H1 (cell line): ENCODE measurements around the gene CACNA1G. TPM values are rescaled to one million over a fixed set of nuclear protein-coding genes. Genes with fewer than 3 reads are reported as not detected.

Source experiments
- ASH2L ChIP-seq: fragments of 200-600, 300-600 bp; sonication (generic); IDR thresholded peaks from one replicate; pipeline ENCODE4 v1.7.1; 2017; ENCODE audit warnings: low read length
- EGR1 ChIP-seq: IDR thresholded peaks from 2 replicates; pipeline ENCODE4 v1.6.1; 2011; ENCODE audit warnings: low read depth, low read length, borderline replicate concordance
- HDAC2 ChIP-seq, 2 experiments: fragments of 300-600 bp in 1 of 2; sonication (generic) in 1 of 2; IDR thresholded peaks; 2 replicates each; pipeline ENCODE4 v1.6.1; 2011 to 2012; ENCODE audit warnings: low read depth in 2 of 2, low read length in 2 of 2, mild to moderate bottlenecking in 2 of 2, moderate library complexity in 2 of 2, borderline replicate concordance in 1 of 2, inconsistent platforms in 1 of 2
- NRF1 ChIP-seq: IDR thresholded peaks from 2 replicates; pipeline ENCODE4 v1.6.1; 2011; ENCODE audit warnings: mild to moderate bottlenecking, low read depth, low read length, improper control_type of control experiment
- RNF2 ChIP-seq: fragments of 200-900, 300-1000 bp; sonication (generic); IDR thresholded peaks from 2 replicates; pipeline ENCODE4 v1.7.1; 2016; ENCODE audit warnings: borderline replicate concordance, low read depth, mild to moderate bottlenecking, antibody characterized with exemption, low read length; ENCODE audit not compliant: poor library complexity, severe bottlenecking; ENCODE audit errors: missing control alignments
- SIN3A ChIP-seq, 2 experiments: IDR thresholded peaks in 1 of 2; conservative IDR thresholded peaks in 1 of 2; 2 replicates each; pipeline ENCODE4 v1.6.1; 2011 to 2012; ENCODE audit warnings: low read length in 2 of 2, improper control_type of control experiment in 1 of 2, low read depth in 1 of 2, mild to moderate bottlenecking in 1 of 2
- SP1 ChIP-seq: IDR thresholded peaks from 2 replicates; pipeline ENCODE4 v1.6.1; 2011; ENCODE audit warnings: low read depth, low read length
- TBP ChIP-seq: IDR thresholded peaks from 2 replicates; pipeline ENCODE4 v1.6.1; 2011; ENCODE audit warnings: low read depth, low read length, improper control_type of control experiment
- polyA plus RNA-seq, 7 experiments: library from polyadenylated mRNA; depleted of rRNA in 3 of 7; stranded (reverse) in 5 of 7; unstranded in 2 of 7; fragments of >200 nt in 5 of 7; fragments of 200-250 nt in 2 of 7; gene quantifications; 1 replicate in 5 of 7; 2 replicates in 1 of 7; 4 replicates in 1 of 7; pipeline versions ENCODE4 v1.2.1 to v1.2.3, GENCODE V29; 2011 to 2013; ENCODE audit warnings: missing spikeins in 2 of 7, mixed read lengths in 2 of 7
- total RNA-seq: library from RNA; stranded (reverse); fragmentation: NEBNext Ultra II Directional; extraction: Animal tissue kit (Norgen Biotek cat#: 25700); gene quantifications from 2 replicates; pipeline ENCODE4 v1.2.1, GENCODE V29; 2021
- TF ChIP-seq, protein P1 (sequence below): fragments of 300-600 bp; sonication (generic); IDR thresholded peaks from 2 replicates; pipeline ENCODE4 v1.7.1; 2012; ENCODE audit warnings: low read length, moderate library complexity, mild to moderate bottlenecking, inconsistent platforms; ENCODE audit not compliant: insufficient replicate concordance

Gene CACNA1G
- total and polyA plus RNA-seq, 2 of the 8 experiments (the other 6 are each of a cell fraction or from before 2014, with no cell fraction given): 2.9 to 4.9 TPM

DNA sequence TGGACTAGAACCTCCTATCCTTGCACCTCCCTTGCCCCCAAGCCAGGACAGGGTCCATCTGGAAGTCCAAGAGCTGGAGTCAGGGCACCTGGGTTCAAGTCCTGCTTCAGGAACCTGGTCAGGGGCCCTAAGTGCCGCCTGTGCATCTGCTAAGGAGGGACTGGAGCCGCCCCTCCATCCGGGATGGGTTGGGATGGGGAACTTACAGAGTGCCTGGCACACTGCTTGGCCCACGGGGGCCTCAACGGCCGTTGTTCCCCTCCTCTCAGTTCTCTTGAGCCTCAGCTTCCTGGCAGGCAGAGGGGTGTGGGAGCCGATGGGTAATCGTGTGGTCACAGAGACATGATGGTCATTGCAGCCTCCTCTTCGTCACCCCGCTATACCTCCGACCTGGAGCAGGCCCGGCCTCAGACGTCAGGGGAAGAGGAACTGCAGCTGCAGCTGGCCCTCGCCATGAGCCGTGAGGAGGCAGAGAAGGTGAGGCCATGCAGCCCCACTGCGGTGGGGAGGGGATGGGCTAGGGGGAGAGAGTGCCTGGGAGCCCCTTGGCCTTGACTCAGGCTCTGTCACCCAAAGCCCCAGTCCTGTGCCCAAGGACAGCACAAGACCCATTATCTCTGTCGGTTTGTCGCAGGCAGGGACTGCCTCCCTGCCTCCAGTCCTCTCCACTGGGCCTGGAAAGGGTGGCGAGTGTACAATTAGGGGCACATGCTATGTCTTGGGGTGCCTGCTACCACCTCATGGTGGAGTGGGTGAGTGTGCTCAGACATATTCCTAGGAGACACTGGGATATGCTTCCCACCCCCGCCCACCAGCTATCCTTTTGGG is 22.6 kb upstream of the CACNA1G start (continued):
- TF ChIP-seq, protein P1, sequence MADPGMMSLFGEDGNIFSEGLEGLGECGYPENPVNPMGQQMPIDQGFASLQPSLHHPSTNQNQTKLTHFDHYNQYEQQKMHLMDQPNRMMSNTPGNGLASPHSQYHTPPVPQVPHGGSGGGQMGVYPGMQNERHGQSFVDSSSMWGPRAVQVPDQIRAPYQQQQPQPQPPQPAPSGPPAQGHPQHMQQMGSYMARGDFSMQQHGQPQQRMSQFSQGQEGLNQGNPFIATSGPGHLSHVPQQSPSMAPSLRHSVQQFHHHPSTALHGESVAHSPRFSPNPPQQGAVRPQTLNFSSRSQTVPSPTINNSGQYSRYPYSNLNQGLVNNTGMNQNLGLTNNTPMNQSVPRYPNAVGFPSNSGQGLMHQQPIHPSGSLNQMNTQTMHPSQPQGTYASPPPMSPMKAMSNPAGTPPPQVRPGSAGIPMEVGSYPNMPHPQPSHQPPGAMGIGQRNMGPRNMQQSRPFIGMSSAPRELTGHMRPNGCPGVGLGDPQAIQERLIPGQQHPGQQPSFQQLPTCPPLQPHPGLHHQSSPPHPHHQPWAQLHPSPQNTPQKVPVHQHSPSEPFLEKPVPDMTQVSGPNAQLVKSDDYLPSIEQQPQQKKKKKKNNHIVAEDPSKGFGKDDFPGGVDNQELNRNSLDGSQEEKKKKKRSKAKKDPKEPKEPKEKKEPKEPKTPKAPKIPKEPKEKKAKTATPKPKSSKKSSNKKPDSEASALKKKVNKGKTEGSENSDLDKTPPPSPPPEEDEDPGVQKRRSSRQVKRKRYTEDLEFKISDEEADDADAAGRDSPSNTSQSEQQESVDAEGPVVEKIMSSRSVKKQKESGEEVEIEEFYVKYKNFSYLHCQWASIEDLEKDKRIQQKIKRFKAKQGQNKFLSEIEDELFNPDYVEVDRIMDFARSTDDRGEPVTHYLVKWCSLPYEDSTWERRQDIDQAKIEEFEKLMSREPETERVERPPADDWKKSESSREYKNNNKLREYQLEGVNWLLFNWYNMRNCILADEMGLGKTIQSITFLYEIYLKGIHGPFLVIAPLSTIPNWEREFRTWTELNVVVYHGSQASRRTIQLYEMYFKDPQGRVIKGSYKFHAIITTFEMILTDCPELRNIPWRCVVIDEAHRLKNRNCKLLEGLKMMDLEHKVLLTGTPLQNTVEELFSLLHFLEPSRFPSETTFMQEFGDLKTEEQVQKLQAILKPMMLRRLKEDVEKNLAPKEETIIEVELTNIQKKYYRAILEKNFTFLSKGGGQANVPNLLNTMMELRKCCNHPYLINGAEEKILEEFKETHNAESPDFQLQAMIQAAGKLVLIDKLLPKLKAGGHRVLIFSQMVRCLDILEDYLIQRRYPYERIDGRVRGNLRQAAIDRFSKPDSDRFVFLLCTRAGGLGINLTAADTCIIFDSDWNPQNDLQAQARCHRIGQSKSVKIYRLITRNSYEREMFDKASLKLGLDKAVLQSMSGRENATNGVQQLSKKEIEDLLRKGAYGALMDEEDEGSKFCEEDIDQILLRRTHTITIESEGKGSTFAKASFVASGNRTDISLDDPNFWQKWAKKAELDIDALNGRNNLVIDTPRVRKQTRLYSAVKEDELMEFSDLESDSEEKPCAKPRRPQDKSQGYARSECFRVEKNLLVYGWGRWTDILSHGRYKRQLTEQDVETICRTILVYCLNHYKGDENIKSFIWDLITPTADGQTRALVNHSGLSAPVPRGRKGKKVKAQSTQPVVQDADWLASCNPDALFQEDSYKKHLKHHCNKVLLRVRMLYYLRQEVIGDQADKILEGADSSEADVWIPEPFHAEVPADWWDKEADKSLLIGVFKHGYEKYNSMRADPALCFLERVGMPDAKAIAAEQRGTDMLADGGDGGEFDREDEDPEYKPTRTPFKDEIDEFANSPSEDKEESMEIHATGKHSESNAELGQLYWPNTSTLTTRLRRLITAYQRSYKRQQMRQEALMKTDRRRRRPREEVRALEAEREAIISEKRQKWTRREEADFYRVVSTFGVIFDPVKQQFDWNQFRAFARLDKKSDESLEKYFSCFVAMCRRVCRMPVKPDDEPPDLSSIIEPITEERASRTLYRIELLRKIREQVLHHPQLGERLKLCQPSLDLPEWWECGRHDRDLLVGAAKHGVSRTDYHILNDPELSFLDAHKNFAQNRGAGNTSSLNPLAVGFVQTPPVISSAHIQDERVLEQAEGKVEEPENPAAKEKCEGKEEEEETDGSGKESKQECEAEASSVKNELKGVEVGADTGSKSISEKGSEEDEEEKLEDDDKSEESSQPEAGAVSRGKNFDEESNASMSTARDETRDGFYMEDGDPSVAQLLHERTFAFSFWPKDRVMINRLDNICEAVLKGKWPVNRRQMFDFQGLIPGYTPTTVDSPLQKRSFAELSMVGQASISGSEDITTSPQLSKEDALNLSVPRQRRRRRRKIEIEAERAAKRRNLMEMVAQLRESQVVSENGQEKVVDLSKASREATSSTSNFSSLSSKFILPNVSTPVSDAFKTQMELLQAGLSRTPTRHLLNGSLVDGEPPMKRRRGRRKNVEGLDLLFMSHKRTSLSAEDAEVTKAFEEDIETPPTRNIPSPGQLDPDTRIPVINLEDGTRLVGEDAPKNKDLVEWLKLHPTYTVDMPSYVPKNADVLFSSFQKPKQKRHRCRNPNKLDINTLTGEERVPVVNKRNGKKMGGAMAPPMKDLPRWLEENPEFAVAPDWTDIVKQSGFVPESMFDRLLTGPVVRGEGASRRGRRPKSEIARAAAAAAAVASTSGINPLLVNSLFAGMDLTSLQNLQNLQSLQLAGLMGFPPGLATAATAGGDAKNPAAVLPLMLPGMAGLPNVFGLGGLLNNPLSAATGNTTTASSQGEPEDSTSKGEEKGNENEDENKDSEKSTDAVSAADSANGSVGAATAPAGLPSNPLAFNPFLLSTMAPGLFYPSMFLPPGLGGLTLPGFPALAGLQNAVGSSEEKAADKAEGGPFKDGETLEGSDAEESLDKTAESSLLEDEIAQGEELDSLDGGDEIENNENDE: no peak
- TF ChIP-seq SIN3A (conservative IDR thresholded peaks at IDR 0.05 in 1 of 2, IDR thresholded peaks at IDR 0.05 in 1 of 2; ENCODE audit: low read depth in 1 of 2, low read length in 2 of 2) (no peak), SP1 (no peak), TBP (no peak), EGR1 (no peak), ASH2L (no peak), HDAC2 (IDR thresholded peaks at IDR 0.05; ENCODE audit: borderline replicate concordance in 1 of 2, low read depth in 2 of 2, low read length in 2 of 2) (no peak), RNF2 (no peak), NRF1 (no peak)
